ENCODE data around the gene GRIN1.

Gene GRIN1

GRCh38 chr9:137160054-137160425 is 21.1 kb downstream of the GRIN1 start:
- no peak for DNase-seq
- no peaks in the 10 kb centered on the region for H3K9me3 Mint-ChIP-seq
- H3K4me3 Mint-ChIP-seq: no peak overlapping the region
- peaks cover 27% of the 10 kb centered on the region for H3K4me1 Mint-ChIP-seq (ENCODE audit: low read depth)
- H3K27ac Mint-ChIP-seq: no peak overlapping the region
- H3K27me3 Mint-ChIP-seq: peaks cover 83% of the 10 kb centered on the region
- H3K36me3 Mint-ChIP-seq (ENCODE audit: low read depth): no peaks in the 10 kb centered on the region

GRCh38 chr9:137160716-137161557 is 22.0 kb downstream of the GRIN1 start:
- peaks cover 84% of the 10 kb centered on the region for H3K27me3 Mint-ChIP-seq
- H3K36me3 Mint-ChIP-seq (ENCODE audit: low read depth): no peaks in the 10 kb centered on the region
- H3K4me1 Mint-ChIP-seq (ENCODE audit: low read depth): peaks cover 27% of the 10 kb centered on the region
- H3K4me3 Mint-ChIP-seq: no peak overlapping the region
- H3K27ac Mint-ChIP-seq: no peak overlapping the region
- no peak for DNase-seq
- H3K9me3 Mint-ChIP-seq: no peaks in the 10 kb centered on the region

- H3K27me3 Mint-ChIP-seq: peaks cover 86% of the 10 kb centered on the region
- no peaks in the 10 kb centered on the region for H3K9me3 Mint-ChIP-seq
- H3K27ac Mint-ChIP-seq: no peak overlapping the region
- no peak overlapping the region for H3K4me3 Mint-ChIP-seq
- H3K4me1 Mint-ChIP-seq (ENCODE audit: low read depth): peaks cover 21% of the 10 kb centered on the region
- H3K36me3 Mint-ChIP-seq (ENCODE audit: low read depth): no peaks in the 10 kb centered on the region
- DNase-seq: no peak
Observed at GRCh38 chr9:137161558-137162486, 22.9 kb downstream of the GRIN1 start.

- Mint-ChIP-seq H3K4me1 (ENCODE audit: low read depth) (peaks cover 18% of the 10 kb centered on the region), H3K9me3 (no peaks in the 10 kb centered on the region), H3K27ac (no peak overlapping the region), H3K27me3 (peaks cover 83% of the 10 kb centered on the region), H3K36me3 (ENCODE audit: low read depth) (no peaks in the 10 kb centered on the region), H3K4me3 (no peak overlapping the region)
- no peak for DNase-seq
Observed at GRCh38 chr9:137162505-137163364, 23.8 kb downstream of the GRIN1 start.

GRCh38 chr9:137163365-137163715 is 24.4 kb downstream of the GRIN1 start:
- DNase-seq: no peak
- H3K27ac Mint-ChIP-seq: no peak overlapping the region
- H3K27me3 Mint-ChIP-seq: peaks cover 77% of the 10 kb centered on the region
- no peak overlapping the region for H3K4me3 Mint-ChIP-seq
- no peaks in the 10 kb centered on the region for H3K36me3 Mint-ChIP-seq (ENCODE audit: low read depth)
- H3K4me1 Mint-ChIP-seq (ENCODE audit: low read depth): peaks cover 14% of the 10 kb centered on the region
- no peaks in the 10 kb centered on the region for H3K9me3 Mint-ChIP-seq

- Mint-ChIP-seq H3K4me3 (no peak overlapping the region), H3K9me3 (no peaks in the 10 kb centered on the region), H3K27me3 (peaks cover 76% of the 10 kb centered on the region), H3K4me1 (ENCODE audit: low read depth) (peaks cover 14% of the 10 kb centered on the region), H3K36me3 (ENCODE audit: low read depth) (no peaks in the 10 kb centered on the region), H3K27ac (no peak overlapping the region)
- no peak for DNase-seq
Observed at GRCh38 chr9:137163805-137164204, 24.9 kb downstream of the GRIN1 start.

GRCh38 chr9:137164370-137165249 is 25.7 kb downstream of the GRIN1 start:
- Mint-ChIP-seq H3K36me3 (ENCODE audit: low read depth) (no peaks in the 10 kb centered on the region), H3K9me3 (no peaks in the 10 kb centered on the region), H3K27me3 (peaks cover 72% of the 10 kb centered on the region), H3K27ac (no peak overlapping the region), H3K4me1 (ENCODE audit: low read depth) (peaks cover 11% of the 10 kb centered on the region), H3K4me3 (no peak overlapping the region)
- DNase-seq: no peak

- Mint-ChIP-seq H3K27me3 (peaks cover 70% of the 10 kb centered on the region), H3K36me3 (ENCODE audit: low read depth) (no peaks in the 10 kb centered on the region), H3K4me3 (no peak overlapping the region), H3K9me3 (no peaks in the 10 kb centered on the region), H3K4me1 (ENCODE audit: low read depth) (peaks cover 11% of the 10 kb centered on the region), H3K27ac (no peak overlapping the region)
- no peak for DNase-seq
Observed at GRCh38 chr9:137165250-137165836, 26.4 kb downstream of the GRIN1 start.

GRCh38 chr9:137166380-137167229 is 27.7 kb downstream of the GRIN1 start:
- Mint-ChIP-seq H3K4me1 (ENCODE audit: low read depth) (peaks cover 11% of the 10 kb centered on the region), H3K27ac (no peak overlapping the region), H3K4me3 (no peak overlapping the region), H3K27me3 (peaks cover 72% of the 10 kb centered on the region), H3K9me3 (no peaks in the 10 kb centered on the region), H3K36me3 (ENCODE audit: low read depth) (no peaks in the 10 kb centered on the region)
- DNase-seq: no peak

GRCh38 chr9:137167277-137167746 is 28.4 kb downstream of the GRIN1 start:
- Mint-ChIP-seq H3K9me3 (no peaks in the 10 kb centered on the region), H3K27me3 (peaks cover 76% of the 10 kb centered on the region), H3K36me3 (ENCODE audit: low read depth) (no peaks in the 10 kb centered on the region), H3K27ac (no peak overlapping the region), H3K4me3 (no peak overlapping the region), H3K4me1 (ENCODE audit: low read depth) (peaks cover 11% of the 10 kb centered on the region)
- no peak for DNase-seq

GRCh38 chr9:137167747-137168572 is 29.0 kb downstream of the GRIN1 start:
- H3K36me3 Mint-ChIP-seq (ENCODE audit: low read depth): no peaks in the 10 kb centered on the region
- DNase-seq: no peak
- H3K27ac Mint-ChIP-seq: no peak overlapping the region
- H3K9me3 Mint-ChIP-seq: no peaks in the 10 kb centered on the region
- no peak overlapping the region for H3K4me3 Mint-ChIP-seq
- H3K27me3 Mint-ChIP-seq: peaks cover 77% of the 10 kb centered on the region
- H3K4me1 Mint-ChIP-seq (ENCODE audit: low read depth): peaks cover 9% of the 10 kb centered on the region

GRCh38 chr9:137168573-137168903 is 29.6 kb downstream of the GRIN1 start:
- Mint-ChIP-seq H3K36me3 (ENCODE audit: low read depth) (no peaks in the 10 kb centered on the region), H3K27ac (no peak overlapping the region), H3K27me3 (peaks cover 77% of the 10 kb centered on the region), H3K4me1 (ENCODE audit: low read depth) (peaks cover 5% of the 10 kb centered on the region), H3K9me3 (no peaks in the 10 kb centered on the region), H3K4me3 (no peak overlapping the region)
- no peak for DNase-seq

Measured in activated T-cell treated with anti-CD3 and anti-CD28 coated beads, Interleukin-2, amount 50 U/mL, for 24 hours (primary cell).